G401 (cell line): ENCODE measurements around the gene DCP1A. TPM values are rescaled to one million over a fixed set of nuclear protein-coding genes. Genes with fewer than 3 reads are reported as not detected.
"Not testable (repeated sequence)": the region's sequence is repeated elsewhere in the genome, so short reads cannot be mapped to it uniquely, and the experiment has no call there.

Experiments used
- DNase-seq: peaks from one replicate; pipeline ENCODE4 v3.0.0-alpha.2; 2015; ENCODE audit warnings: low spot score
- in situ Hi-C: cut with HindIII; loops from 2 replicates; pipeline ENCODE4 v1.10.0; 2016; ENCODE audit warnings: low sequenced_read_pairs, mixed read lengths
- total RNA-seq: library from RNA; depleted of rRNA; stranded (reverse); fragments of >200 nt; shearing (Covaris generic); gene quantifications from 2 replicates; pipeline ENCODE4 v1.2.3, GENCODE V29; 2014

DCP1A gene
- total RNA-seq, 1 experiment from 2014 or later = 29.8 TPM

GRCh38 chr3:53334742-53335141 lies 12.6 kb downstream of the DCP1A start:
- DNase-seq = no peak
- in situ Hi-C loops = no loop called here

- in situ Hi-C loops = no loop called here
- no peak for DNase-seq
Measured at GRCh38 chr3:53331871-53332270, 15.5 kb downstream of the DCP1A start.

GRCh38 chr3:53329897-53330296 lies 17.4 kb downstream of the DCP1A start:
- in situ Hi-C loops = no loop called here
- no peak for DNase-seq

GRCh38 chr3:53328746-53329145 lies 18.6 kb downstream of the DCP1A start:
- in situ Hi-C loops = no loop called here
- DNase-seq = no peak

DNA sequence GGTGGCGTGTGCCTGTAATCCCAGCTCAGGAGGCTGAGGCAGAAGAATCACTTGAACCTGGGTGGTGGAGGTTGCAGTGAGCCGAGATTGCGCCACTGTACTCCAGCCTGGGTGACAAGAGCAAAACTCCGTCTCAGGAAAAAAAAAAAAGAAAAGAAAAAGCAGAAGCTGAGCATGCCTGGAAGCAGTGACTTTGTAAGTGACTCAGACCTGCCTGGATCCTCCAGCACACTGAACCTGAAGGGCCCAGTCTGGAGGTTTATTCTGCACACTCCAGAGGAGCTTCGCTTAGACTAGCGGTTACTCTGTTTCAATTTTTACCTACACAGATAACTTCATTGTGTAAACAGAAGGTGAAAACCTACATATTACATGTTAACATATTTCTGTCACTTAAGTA lies 19.4 kb downstream of the DCP1A start:
- in situ Hi-C loops, DNase-seq: not testable (repeated sequence)

- DNase-seq = no peak
- in situ Hi-C loops = no loop called here
Measured at GRCh38 chr3:53324105-53324504, 23.2 kb downstream of the DCP1A start.

GRCh38 chr3:53320697-53321096 lies 26.6 kb downstream of the DCP1A start:
- no peak for DNase-seq
- in situ Hi-C loops = no loop called here

DNA sequence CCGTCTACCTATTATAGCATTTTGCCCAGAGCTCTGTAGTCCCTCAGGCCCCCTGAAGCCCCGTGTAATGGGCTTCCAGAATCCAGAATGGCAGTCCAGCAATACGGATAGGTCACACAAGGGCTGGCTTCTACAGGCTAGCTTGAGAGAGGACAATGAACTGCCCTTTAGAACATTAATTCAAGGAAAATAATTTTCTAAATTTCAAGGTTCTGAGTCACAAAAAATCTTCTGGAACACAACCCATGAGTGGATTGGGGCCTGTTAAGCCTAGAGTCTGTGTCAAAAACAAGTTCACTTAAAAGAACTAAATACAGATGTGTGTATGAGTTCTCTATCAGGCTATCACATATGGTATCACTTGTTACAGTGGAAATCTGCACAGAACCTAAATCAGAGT lies 28.8 kb downstream of the DCP1A start:
- in situ Hi-C loops = no loop called here
- no peak for DNase-seq

GRCh38 chr3:53312832-53313231 lies 34.5 kb downstream of the DCP1A start:
- no peak for DNase-seq
- in situ Hi-C loops = no loop called here

DNA sequence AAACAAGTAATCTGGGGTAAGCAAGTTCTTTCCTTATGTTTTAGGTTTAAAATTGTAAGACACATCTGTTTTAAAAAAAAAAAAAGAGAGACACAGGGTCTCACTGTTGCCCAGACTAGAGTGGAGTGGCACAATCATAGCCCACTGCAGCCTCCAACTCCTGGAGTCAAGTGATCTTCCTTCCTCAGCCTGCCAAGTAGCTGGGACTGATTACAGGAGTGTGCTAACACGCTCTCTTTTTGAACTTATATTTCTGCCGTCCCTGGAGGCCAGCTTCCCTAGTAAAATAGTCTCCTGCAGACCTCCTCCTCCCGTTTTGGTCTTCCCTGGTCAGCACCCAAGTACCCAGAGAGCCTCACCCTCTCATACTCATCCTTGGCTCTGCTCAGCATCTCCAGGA lies 35.5 kb downstream of the DCP1A start:
- in situ Hi-C loops = no loop called here
- DNase-seq = no peak

- in situ Hi-C loops = no loop called here
Measured at GRCh38 chr3:53303957-53304356, 43.4 kb downstream of the DCP1A start.

GRCh38 chr3:53303549-53303948 lies 43.8 kb downstream of the DCP1A start:
- in situ Hi-C loops = no loop called here
- DNase-seq = peak; percentile 76

More at GRCh38 chr3:53303957-53304356, 43.4 kb downstream of the DCP1A start:
- peak; percentile 37 for DNase-seq

- in situ Hi-C loops = no loop called here
- no peak for DNase-seq
Measured at GRCh38 chr3:53300826-53301225, 46.5 kb downstream of the DCP1A start.

GRCh38 chr3:53299611-53300023 lies 47.7 kb downstream of the DCP1A start:
- in situ Hi-C loops = not testable (repeated sequence)
- DNase-seq = peak; percentile 70

DNA sequence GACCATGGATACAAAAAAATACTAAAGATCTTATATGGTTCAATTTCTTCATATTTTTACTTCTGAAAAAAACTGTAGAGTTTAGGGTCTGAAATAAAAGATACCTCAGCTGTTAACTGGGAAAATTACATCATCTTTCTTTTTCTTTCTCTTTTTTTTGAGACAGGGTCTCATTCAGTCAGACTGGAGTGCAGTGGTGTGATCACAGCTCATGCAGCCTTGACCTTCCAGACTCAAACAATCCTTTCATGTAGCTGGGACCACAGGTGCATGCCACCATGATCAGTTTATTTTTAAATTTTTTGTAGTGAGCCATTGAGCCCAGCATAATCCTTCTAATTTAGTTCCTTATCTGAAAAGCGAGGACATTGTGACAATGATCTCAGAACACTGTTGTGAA lies 51.9 kb downstream of the DCP1A start:
- no peak for DNase-seq
- in situ Hi-C loops = no loop called here

- in situ Hi-C loops = no loop called here
- DNase-seq = no peak
Measured at GRCh38 chr3:53293867-53294266, 53.5 kb downstream of the DCP1A start.

- in situ Hi-C loops = no loop called here
- DNase-seq = no peak
Measured at GRCh38 chr3:53288214-53288613, 59.1 kb downstream of the DCP1A start.

DNA sequence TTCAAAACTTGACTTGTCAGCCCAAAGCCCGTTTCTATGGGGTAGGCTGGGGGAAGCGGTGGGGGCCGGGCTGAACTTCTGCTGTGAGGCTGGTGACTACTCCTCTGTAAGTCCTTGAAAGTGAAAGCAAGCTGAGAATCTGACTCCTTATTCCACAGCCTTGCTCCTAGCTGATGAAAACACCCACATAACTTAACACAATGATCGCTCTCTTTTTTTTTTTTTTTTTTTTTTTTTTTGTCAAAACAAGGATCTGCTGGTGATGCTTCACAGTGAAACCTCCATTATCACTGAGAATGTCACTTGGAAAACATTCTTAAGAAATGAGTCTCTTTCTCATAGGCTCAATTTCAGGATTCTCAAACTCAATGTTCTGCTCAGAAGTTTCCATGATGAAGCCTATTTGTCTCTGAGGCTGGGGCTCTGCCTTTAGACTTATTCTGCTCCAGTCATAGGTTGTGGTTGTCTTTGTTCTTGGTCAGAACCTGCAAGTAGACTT lies 60.2 kb downstream of the DCP1A start:
- in situ Hi-C loops = no loop called here
- DNase-seq = no peak

GRCh38 chr3:53286727-53287126 lies 60.6 kb downstream of the DCP1A start:
- in situ Hi-C loops = no loop called here
- DNase-seq = no peak

GRCh38 chr3:53282581-53282980 lies 64.8 kb downstream of the DCP1A start:
- DNase-seq = no peak
- in situ Hi-C loops = no loop called here

DNA sequence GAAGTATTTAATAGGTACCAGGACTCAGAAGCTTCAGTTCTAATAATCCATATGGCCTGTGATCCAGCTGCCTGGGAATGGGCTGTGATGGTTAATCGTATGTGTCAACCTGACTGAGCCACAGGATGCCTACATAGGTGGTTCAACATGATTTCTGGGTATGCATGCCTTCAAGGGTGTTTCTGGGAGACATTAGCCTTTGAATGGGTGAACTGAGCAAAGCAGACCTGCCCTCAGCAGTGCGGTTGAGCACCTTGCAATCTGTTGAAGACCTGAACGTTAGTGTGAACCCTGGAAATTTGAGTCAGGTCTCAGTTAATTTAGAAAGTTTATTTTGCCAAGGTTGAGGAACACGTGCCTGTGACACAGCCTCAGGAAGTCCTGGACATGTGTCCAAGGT lies 68.7 kb downstream of the DCP1A start:
- in situ Hi-C loops = no loop called here
- DNase-seq = no peak
